ENCODE results near the gene OSBPL10.

DNA sequence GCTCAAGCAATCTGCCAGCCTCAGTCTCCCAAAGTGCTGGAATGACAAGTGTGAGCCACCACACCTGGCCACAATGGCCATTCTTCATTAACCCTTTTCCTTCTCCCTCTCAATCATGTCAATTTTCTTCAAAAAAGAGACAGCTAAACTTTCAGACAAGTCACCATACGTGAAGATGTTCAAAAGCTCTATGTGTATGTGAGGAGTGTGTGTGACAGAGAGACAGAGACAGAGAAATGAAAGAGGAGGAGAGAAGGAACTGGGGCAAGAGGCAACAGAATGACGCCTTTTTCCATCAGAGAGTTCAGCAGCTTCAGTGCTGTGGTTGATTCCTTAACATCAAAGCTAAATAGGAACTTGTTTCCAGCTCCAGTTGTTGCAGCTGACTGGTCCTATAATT lies 27.4 kb downstream of the OSBPL10 start:
- TF ChIP-seq, protein P1, sequence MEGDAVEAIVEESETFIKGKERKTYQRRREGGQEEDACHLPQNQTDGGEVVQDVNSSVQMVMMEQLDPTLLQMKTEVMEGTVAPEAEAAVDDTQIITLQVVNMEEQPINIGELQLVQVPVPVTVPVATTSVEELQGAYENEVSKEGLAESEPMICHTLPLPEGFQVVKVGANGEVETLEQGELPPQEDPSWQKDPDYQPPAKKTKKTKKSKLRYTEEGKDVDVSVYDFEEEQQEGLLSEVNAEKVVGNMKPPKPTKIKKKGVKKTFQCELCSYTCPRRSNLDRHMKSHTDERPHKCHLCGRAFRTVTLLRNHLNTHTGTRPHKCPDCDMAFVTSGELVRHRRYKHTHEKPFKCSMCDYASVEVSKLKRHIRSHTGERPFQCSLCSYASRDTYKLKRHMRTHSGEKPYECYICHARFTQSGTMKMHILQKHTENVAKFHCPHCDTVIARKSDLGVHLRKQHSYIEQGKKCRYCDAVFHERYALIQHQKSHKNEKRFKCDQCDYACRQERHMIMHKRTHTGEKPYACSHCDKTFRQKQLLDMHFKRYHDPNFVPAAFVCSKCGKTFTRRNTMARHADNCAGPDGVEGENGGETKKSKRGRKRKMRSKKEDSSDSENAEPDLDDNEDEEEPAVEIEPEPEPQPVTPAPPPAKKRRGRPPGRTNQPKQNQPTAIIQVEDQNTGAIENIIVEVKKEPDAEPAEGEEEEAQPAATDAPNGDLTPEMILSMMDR (conservative IDR thresholded peaks at IDR 0.05; ENCODE audit: low read length), result no peak
- no peak for TF ChIP-seq EZH2phosphoT487 (IDR thresholded peaks at IDR 0.05; ENCODE audit: borderline replicate concordance, low read depth, low read length)
